Medulla oblongata (tissue), 1 donor: ENCODE measurements around the gene FRMPD3.
A peak's percentile ranks its signal among the peaks of the same experiment; 100 is the strongest.

Experiments used
- DNase-seq: peaks from one replicate; pipeline ENCODE4 v3.0.0-alpha.2; 2015; ENCODE audit errors: extremely low spot score

FRMPD3 gene

DNA sequence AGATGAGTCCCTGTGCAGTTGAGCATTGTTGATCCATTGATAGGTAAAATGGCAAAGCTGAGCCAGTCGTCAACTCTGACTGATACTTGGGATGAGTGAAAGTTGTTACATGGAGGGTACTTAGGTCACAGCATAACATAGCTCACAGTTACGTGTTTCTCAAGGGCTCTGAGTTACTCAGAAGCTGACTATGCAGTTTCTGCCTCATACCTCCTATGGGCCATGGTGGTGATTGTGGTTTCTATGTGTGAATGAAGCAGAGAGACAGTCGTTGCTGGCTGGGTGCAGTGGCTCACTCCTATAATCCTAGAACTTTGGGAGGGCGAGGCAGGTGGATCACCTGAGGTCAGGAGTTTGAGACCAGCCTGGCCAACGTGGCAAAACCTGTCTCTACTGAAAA lies 30.8 kb downstream of the FRMPD3 start:
- DNase-seq, result no peak

DNA sequence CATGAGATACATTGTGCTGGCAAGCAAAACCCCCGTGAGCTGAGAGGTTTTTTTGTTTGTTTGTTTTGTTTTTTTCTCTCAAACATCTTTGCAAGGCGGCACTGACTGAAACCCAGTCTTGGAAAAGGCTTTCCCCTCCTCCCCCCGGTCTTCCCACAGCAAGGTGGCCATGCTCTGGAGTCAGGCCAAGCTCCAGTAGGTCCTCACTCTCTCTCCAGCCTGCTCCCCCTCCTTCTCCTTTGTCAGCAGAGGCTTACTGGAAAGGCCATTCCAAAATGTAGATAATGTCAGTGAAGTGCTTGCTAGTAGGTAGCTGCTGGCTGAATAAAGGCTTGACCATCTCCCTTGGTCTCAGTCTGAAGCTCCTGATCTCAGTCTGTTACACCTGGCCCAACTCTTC lies 32.6 kb downstream of the FRMPD3 start:
- DNase-seq, result no peak

DNA sequence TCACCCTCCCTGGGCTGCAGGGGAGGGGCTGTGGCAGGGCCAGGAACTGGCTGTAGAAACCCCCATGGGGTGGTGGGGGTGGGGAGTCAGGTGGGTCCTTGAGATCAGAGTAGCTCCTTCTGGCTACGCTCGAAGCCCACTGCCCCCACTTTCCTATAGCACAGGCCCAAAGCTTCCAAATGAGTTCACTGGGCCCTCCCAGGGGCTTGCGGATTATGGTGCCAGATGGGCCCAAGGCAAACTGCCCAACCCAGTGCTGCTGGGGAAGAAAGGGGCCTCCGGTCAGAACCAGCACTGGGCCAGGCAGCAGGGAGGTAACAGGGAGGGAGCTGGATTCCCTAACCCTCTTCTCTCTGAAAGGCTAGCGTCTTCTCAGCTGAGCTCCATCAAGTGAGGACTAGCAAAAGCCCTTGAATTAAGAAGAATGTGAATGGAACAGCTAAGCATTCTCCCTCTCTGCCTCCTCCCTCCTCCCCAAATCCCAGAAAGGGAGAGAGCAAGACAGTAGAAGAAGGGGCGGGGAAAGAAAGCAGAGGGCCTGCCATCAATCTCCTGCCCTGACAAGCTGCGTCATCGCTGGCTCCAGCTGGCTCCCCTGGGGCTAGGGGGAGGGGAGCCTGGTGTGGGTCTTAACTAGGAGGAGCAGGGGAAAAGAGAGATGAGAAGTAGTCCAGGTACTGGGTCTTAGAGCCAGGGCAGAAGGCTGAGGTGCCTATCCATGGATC lies 34.7 kb downstream of the FRMPD3 start:
- DNase-seq, result peak; percentile 30

DNA sequence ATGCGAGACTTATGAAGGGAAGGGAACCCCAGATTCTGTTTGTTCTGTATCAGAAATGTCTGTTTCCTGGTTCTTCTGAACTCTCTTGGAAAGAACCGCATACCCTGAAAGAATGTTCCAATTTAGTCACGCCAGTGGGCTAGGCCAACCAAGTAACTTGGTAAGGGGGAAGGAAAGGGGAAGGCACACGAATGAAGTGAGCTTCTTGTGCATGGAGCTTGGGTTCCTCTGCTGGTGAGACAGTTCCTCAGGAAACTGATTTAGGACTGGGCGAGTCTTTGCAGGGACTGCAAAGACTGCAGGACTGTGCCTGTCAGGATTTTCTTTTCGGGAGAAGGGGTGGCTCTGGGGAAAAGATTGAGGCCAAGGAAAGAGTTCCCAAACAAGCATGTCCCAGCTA lies 35.6 kb downstream of the FRMPD3 start:
- peak; percentile 12 for DNase-seq

DNA sequence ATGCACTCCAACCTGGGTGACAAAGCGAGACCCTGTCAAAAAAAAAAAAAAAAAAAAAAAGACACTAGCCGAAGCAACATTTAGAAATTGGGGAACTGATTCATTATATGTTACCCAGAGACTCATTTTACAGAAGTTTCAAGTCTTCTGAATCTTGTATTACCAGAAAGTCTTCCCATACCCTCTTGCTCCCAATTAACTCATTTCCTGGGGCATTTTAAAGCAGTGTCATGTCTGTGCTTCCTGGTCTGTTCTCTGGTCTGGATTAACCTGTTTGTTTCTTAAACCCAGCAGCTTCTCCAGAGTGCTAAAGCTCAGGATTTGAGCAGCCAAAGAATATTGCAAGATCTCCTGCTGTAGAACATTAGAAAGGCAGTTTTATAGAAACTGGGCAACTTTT lies 43.7 kb downstream of the FRMPD3 start:
- no peak for DNase-seq

DNA sequence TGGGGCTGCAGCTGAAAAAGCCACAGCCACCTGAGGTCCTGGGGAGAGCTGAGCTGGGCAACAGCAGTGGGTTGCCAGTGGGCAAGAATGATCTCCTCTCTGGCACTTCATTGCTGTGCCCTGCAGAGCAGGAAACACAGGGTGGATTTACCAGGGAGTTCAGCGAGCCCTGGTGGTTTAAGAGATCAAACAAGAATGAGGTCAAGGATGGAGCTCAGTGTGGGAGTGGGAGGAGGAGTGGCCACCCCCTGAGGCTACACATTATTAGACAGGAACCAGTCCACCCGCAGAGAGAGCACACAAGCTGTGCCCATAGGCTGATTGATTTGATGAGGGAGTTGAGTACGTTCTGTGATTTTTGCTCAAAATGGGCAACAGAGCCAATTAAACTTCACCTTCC lies 47.3 kb downstream of the FRMPD3 start:
- DNase-seq, result no peak
